GM23338 (cell line): ENCODE results near the gene SPATA31A6.
"Not testable (repeated sequence)": the region's sequence is repeated elsewhere in the genome, so short reads cannot be mapped to it uniquely, and the experiment has no call there.

Source experiments
- EZH2 ChIP-seq: fragments of 200-600 bp; sonication (generic); IDR thresholded peaks from one replicate; pipeline ENCODE4 v1.8.0; 2017; ENCODE audit warnings: antibody characterized with exemption, mild to moderate bottlenecking, low read depth; ENCODE audit not compliant: unreplicated experiment
- POLR2AphosphoS5 ChIP-seq: IDR thresholded peaks from 2 replicates; pipeline ENCODE4 v1.6.1; 2016; ENCODE audit warnings: antibody characterized with exemption, low read depth
- TF ChIP-seq, protein P1 (sequence below): IDR thresholded peaks from 2 replicates; pipeline ENCODE4 v1.6.1; 2016; ENCODE audit warnings: antibody characterized with exemption

DNA sequence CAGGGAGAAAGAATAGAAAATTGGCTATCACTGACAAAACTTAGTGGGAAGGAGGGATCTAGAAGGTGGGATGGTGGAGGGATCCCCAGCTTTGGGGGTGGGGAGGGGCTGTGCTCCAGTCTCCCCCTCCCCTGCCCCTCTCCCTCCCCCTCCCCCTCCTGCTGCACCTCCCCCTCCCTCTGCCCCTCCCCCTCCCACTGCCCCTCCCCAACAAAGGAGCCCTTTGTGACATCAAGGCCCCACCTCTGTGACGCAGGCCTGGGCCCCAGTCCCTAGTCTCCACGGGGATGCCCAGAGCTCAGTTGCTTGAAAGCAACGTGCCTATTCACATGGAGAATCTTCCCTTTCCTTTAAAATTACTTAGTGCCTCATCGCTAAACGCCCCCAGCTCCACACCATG lies at the start of gene SPATA31A6:
- TF ChIP-seq EZH2, POLR2AphosphoS5: not testable (repeated sequence)
- TF ChIP-seq, protein P1, sequence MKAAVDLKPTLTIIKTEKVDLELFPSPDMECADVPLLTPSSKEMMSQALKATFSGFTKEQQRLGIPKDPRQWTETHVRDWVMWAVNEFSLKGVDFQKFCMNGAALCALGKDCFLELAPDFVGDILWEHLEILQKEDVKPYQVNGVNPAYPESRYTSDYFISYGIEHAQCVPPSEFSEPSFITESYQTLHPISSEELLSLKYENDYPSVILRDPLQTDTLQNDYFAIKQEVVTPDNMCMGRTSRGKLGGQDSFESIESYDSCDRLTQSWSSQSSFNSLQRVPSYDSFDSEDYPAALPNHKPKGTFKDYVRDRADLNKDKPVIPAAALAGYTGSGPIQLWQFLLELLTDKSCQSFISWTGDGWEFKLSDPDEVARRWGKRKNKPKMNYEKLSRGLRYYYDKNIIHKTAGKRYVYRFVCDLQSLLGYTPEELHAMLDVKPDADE = not testable (repeated sequence)
